AG08396 (cell line): ENCODE data around the gene LSAMP.
A peak's percentile ranks its signal among the peaks of the same experiment; 100 is the strongest.

Experiments
- DNase-seq: peaks from one replicate; pipeline ENCODE4 v3.0.0; 2012; ENCODE audit warnings: low spot score, mixed read lengths

Gene LSAMP

GRCh38 chr3:116288485-116288884, 156.8 kb downstream of the LSAMP start:
- no peak for DNase-seq

DNA sequence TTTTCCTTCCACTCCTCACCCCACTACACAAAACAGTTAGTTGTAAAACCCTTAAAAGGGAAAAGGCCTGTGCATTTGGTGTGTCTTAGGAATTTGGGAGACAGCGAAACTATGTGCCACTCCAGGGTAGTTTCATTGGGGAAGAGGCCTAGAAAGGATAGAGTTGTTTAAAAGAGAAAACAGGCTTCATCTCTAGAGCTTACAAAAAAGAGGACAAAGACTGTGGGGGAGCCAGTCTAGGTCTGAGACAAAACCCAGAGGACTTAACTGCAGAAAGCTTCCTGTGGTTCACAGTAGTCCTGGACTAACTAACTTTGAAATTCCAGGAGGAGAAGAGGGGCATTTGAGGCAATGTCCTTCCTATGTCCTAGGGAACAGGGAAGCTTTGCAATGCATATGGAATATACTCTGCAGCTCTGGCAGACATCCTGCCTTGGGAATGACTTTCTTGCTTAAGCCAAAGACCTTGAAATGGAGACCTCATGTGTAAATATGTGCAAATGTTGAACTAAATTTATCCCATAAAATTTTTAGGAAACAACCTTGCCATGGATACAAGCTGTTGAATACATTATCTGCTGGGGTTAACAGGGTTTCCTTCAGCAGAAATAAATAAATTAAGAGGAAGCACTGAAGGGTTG, 159.4 kb downstream of the LSAMP start:
- DNase-seq = no peak

DNA sequence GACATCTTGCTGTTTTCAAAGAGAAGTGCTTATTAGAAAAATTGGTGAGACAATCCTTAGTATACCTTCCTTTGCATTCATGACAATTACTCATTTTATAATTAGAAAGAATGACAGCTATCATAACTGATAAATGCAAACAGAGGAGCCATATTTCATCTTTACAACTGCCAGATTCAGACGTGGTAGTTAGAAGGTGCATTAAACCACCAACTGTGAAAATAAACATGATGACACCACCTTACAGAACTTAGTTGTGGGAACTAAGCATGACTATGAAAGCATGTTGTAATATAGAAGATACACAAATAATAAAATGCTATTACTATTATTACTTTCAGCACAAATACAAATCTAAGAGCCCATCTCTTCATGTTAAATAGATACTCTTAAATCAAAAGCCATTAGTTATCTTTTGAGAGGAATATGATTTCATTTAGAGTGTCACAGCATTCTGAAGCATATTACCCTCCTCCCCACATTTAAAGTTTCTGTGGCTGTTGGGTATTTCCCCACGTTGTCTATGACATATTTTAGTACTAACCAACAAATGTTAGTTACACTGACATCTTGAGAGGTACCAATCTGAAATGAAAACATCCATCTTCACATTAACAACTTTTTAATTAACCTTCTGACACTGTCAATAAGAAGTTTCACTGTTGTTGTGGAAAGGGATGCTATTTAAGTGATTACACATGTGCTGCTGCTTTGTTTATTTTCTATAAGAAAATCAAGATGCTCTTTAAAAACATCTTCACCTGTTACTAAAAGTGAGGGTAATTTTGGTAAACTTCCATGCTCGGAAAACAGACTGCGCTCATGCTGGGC, 163.8 kb downstream of the LSAMP start:
- DNase-seq = no peak

DNA sequence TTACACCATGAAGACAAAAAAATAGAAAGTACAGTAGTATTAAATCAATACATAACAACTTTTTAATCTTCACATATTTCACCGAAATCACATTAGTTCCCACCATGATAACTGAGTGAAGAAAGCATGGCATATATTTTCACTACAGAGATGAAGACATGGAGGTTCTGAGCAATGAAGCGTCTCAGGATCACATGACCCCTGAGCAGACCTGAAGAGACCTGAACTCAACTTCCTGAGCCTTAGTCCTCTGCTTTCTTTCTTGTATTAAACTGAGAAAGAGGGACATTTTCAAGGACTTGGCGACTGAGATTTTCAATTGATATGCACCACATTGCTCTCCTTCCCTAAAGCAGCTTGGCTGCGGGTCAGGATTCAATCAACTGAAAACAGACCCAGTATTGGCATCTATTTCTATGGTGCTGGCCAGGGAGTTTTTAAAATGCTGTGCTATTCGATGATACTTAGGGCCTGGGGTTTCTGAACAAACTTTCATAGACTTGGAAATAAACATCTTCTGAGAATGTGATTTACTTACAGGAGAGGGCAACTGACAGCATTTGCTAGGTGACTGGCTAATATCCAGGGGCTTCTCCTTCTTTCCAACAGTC, 165.1 kb downstream of the LSAMP start:
- DNase-seq = no peak

DNA sequence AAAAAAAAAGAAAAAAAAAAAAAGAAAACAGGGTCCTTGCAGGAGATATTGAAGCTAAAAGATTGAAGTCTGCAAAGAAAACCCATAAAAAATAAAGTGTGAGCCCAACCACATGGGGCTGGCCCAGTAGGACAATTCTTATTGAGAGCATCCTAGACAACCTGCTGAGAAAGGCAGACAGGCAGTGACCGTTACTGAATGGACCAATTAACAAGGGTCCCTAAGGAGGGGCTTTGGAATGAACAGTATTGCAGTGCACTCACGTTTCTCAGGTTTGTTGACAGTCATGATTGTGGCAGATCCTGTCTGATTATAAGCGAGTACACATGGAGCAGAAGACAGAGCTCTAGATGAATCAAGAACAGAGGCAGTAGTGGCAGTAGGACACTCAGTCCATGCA, 168.6 kb downstream of the LSAMP start:
- DNase-seq = no peak

- DNase-seq = no peak
These were observed 175.2 kb downstream of the LSAMP start for GRCh38 chr3:116270056-116270455.

DNA sequence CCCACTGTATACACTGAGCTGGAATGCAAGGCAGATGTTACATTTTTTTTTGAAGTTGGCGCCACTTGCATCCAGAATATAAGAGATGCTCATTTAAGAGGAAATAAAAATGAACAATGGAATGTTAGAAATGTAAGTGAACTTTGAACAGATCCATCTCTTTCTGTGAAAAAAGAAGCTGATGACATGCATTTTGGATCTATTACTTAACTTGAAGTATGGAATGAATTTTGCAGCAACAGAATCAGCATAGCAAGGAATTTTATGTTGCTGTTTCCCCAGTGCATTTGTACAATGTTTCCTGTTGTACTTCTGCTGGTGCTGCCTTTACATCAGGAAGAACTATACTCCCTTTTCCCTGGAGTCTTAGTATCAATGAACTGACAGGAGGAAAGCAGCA, 178.2 kb downstream of the LSAMP start:
- no peak for DNase-seq

DNA sequence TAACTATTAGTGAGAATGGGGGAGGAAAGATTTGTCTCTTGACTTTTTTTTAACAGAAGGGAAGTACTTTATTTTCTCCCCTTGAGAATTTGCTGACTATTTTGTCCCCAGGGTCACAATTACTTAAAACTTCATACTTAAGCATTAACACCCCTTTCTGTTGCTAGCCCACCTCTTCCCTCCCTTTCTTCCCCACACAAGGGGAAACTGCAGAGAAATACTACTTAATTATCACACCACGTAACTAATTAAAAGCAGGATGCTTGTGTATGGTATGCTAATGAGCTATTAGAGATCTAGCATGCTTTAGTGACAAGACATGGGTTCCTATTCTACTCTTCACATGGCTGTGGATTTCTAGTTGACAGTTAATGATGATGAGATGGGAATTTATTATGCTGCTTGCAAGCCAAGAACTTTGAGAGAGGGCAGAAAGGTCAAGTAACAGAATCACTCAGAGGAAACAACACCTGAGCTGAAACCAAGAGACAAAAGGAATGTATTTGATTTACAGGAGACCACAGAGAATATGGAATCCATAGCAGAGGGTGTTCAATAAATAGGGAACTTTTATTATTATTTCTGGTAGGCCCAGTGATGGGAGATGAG, 179.2 kb downstream of the LSAMP start:
- DNase-seq = no peak

GRCh38 chr3:116265320-116265695, 180.0 kb downstream of the LSAMP start:
- no peak for DNase-seq

GRCh38 chr3:116264546-116265319, 180.6 kb downstream of the LSAMP start:
- DNase-seq = no peak

- peak; percentile 27 for DNase-seq
These were observed 181.3 kb downstream of the LSAMP start for GRCh38 chr3:116263842-116264545.

- DNase-seq = no peak
These were observed 184.8 kb downstream of the LSAMP start for GRCh38 chr3:116260491-116260890.

DNA sequence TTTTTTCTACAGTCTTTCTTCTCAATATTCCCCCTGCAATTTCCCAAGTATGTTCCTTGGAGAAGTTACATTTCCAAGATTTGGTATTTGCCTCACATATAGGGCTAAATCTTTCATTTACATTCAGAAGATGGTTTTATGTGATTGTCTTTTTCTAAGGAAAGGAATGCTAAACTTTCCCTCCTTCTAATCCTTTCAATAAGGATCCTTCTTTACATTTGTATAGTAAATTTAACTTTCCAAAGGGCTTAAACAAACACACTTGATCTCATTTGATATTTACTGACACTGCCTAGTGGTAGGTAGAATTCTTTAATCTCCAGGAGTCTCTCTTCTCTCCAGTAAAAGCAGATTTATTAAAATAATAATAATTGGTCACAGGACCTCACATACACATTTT, 185.3 kb downstream of the LSAMP start:
- no peak for DNase-seq

- no peak for DNase-seq
These were observed 188.3 kb downstream of the LSAMP start for GRCh38 chr3:116256843-116257485.

GRCh38 chr3:116254541-116254940, 190.7 kb downstream of the LSAMP start:
- DNase-seq = no peak

GRCh38 chr3:116253511-116253910, 191.8 kb downstream of the LSAMP start:
- no peak for DNase-seq

DNA sequence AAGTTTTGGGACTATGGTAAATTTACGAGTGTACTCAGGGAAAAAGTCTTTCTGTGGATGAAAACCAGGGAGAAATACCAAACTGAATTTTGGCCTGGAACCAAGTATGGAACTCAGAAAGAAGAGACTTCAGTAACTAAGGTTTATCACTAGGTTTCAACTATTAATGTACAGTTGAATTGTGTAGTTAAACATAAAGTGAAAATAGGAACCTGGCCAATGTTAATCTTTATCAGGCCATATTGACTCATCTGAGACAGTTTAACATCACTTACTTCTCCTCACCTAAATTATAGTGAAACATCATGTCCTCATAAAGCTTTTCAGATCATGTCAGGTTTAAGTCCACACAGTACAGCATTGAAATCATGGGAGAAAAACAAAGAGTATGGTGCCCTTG, 197.7 kb downstream of the LSAMP start:
- DNase-seq = no peak

DNA sequence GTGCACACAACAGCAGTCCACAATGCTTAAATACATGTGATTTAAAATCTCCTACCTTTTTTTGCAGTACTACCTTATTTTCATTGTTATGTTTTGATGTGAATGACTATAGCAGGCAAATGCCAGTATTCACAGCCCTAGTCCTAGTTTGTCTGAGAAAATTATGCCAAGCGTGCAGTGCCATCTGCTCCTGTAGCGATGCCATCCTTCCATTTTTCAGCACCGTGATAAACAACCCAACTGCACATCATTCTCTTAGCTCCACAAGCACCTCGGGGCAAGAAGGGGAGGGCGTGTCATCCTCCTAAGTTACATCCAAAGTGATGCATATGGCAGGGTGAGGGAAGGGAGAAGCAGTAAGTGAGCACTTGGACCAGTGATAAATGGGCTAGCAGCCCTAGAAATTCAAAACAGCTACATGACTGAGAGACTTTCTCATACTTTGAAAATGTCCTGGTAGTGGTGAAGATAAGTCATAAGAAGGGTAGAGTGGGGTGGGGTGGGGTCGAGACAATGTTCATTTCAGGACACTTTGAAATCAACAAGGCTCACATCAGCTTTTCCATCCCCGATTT, 198.8 kb downstream of the LSAMP start:
- no peak for DNase-seq

DNA sequence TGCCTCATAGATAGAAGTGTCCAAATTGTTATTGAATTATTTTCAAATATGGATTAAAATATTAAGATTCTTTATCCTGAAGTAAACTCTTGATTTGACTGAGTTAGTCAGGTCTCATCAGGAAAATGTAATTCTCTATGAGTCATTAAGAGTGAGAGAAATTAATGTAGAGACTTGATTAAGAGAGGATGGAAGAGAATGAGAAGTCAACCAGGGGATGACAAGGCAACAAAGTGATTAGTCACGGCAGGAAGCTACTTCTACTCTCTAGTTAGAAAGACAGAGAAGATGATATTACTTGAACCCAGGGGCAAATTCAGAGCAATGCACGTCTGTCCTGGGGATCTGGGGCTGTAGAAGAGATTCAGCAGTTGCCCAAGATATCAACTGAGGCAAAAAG, 202.5 kb downstream of the LSAMP start:
- DNase-seq = no peak

DNA sequence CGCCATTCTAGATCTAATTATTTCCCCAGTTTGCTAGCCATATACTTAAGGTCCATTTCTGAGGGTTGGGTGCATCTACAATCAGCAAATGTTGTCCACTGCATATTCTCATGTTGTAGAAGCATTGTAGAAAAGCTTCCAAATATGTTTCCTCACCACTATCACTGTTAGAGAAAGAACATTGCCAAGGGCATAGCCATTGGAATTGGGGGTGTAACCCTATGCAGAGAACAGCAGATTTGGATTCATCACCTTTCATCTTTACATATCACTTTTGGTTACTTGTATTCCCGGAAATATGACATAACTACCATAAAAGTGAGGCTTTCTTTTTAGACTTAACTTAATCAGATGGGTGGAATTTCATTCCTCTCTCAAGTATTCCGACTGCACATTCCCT, 203.6 kb downstream of the LSAMP start:
- DNase-seq = no peak

DNA sequence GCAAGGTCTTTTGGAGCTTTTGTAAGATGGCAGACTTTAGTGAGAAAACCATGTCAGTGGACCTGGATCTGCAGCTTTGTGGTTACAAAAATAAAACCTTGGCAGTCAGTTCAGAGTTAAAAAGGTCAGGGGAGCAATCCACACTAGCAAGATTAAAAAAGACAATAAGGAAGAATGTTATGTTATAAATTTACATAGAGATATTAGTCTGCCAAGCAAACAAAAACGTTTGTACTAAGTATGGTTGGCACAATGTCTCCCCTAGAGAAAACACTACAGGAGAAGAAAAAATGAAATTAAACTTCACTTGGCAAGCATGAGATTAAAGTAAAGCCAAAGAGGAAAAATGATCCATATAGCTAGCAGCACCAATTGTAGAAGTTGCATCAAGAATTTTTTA, 205.0 kb downstream of the LSAMP start:
- no peak for DNase-seq
